LoVo (cell line): ENCODE measurements around the gene PHLPP1.
A peak's percentile ranks its signal among the peaks of the same experiment; 100 is the strongest.
"Not testable (repeated sequence)": the region's sequence is repeated elsewhere in the genome, so short reads cannot be mapped to it uniquely, and the experiment has no call there.

ENCODE experiments used
- DNase-seq: peaks from one replicate; pipeline ENCODE4 v3.0.0-alpha.2; 2016; ENCODE audit warnings: low spot score

PHLPP1 gene

DNA sequence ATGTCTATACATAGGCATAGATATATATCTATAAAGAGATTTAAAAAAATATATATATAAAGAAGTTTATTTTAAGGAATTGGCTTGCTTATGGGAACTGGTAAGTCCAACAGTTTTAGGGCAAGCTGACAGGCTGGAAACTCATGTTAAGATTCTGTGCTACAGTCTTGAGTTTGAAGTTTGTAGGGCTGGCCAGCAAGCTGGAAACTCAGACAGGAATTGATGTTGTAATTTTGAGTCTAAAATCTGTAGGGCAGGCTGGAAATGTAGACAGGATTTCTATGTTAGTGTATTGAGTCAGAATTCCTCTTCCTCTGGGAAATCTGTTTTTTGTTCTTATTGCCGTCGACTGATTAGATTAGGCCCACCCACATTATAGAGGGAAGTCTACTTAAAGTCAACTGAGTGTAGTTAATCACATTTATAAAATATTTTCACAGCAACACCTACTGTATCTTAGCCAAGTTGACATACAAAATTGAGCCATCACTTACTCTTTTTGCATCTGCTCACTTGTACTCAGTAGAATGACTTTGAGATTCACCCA, 60.8 kb downstream of the PHLPP1 start:
- no peak for DNase-seq

GRCh38 chr18:62777814-62778213, 62.5 kb downstream of the PHLPP1 start:
- no peak for DNase-seq

- no peak for DNase-seq
These were observed 63.9 kb downstream of the PHLPP1 start for GRCh38 chr18:62778976-62779869.

DNA sequence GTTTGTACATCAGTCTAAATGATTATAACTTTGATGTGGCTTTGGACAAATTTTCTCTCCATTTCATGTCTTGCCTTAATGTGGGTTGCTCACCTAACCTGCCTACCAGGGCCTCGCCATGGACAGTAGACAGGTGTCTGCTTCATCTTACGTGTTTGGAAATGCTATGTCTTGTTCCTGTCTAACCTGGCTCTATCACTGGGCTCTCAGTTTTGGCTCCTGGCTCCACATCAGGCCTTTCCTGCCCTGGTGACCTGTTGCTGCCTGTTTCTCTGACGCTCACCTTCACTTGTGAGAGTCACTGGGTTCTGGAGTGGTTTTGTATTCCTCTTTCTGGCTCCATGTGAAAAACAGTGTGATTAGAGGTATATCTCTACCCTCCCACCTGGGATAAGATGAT, 65.9 kb downstream of the PHLPP1 start:
- no peak for DNase-seq

- peak; percentile 23 for DNase-seq
These were observed 66.6 kb downstream of the PHLPP1 start for GRCh38 chr18:62781893-62782292.

- no peak for DNase-seq
These were observed 69.1 kb downstream of the PHLPP1 start for GRCh38 chr18:62784338-62784965.

DNA sequence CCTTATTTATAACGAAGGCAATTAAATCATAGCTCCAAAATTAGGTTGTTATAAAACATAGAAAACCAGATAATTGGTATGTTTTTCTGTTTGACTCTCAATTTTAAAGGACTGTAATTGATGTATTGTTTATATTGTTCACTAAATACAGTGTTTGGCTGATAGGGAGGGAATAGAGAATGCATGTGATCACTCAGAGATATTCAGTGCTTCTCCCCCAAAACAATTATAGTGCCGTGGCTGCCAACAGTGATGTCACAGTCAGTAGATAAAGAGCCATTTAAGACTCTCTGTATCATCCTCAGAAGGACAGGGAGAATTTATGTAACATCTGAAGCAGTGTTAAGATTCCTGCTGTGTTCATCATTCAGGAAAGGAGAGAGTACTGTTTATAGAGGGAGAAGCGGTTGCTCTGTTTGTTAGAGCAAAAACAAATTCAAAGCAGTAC, 69.6 kb downstream of the PHLPP1 start:
- DNase-seq, result peak; percentile 28

DNA sequence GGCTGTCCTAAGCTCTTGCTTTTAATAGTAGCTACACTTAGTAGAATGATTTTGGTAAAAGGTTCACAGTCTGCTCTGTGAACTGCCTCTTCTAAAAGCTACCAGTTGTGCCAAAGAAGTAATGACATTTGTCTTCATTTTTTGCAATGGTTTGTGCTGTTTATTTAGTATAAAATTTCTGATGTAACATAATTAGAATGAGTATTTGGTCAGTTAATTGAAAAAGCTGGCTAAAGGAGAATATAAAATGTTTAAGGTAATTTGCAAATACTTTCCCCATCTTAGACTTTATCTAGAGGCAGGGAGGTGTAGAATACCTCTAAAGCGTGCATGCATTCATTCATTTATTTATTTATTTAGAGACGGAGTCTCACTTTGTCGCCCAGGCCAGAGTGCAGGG, 71.3 kb downstream of the PHLPP1 start:
- no peak for DNase-seq

- DNase-seq, result peak; percentile 28
These were observed 72.8 kb downstream of the PHLPP1 start for GRCh38 chr18:62788111-62788510.

GRCh38 chr18:62788876-62789275, 73.5 kb downstream of the PHLPP1 start:
- peak; percentile 90 for DNase-seq

- DNase-seq, result no peak
These were observed 75.8 kb downstream of the PHLPP1 start for GRCh38 chr18:62790871-62791772.

- no peak for DNase-seq
These were observed 76.7 kb downstream of the PHLPP1 start for GRCh38 chr18:62792016-62792415.

DNA sequence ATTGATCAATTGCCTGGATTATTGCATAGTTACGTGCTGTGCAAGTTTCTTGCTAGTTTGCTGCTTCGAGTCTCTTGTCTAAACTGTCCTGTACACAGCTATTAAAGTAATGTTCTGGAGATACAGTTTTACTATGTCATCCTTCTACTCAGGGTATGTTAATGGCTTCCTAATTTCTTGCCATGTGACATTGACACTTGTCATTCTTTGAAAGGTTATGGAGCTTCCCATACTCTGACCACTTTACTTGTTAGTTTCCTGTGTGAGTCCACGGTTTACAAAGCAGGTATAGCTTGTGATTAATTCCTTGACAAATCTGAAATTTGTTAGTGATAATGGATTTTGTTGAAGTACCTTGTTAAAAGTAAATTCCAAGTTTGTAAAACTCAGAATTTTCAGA, 80.5 kb downstream of the PHLPP1 start:
- DNase-seq, result no peak

DNA sequence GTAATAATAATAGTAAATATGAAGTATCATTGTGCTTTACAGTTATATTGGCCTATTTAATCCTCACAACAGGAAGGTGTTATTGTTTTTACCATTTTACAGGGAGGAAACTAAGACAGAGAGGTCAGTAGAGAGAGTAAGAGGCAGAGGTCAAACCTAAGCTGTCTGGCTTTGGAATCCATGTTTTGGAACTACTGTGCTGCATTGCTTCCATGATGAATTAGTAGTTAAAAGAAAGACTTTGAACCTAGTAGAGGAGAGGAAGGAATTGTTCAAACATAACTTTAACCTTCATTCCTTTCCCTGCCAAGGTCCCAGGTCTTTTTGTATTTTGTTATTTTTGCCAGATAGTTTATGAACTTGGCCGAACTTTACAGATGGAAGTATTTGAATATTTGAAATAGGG, 80.9 kb downstream of the PHLPP1 start:
- DNase-seq, result no peak

- no peak for DNase-seq
These were observed 82.0 kb downstream of the PHLPP1 start for GRCh38 chr18:62797329-62797728.

GRCh38 chr18:62799977-62800376, 84.6 kb downstream of the PHLPP1 start:
- no peak for DNase-seq

DNA sequence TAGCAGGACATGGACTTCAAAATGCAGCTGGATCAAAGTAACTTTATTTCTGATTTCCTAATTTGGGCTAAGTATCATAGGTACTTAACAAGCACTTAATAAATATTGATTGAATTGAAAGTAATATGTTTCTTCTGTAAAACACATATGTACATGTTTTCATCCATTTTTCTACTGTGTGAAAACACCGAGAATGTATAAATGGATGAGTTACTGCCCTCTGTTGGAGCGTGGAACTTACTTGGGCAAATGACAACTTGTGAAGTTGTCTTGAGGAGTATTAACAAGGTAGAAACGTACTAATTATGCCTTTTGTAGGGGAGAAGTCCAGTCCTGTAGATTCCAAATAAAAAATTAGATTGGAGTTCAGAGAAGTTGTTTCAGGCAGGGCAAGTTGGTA, 87.2 kb downstream of the PHLPP1 start:
- DNase-seq, result no peak

DNA sequence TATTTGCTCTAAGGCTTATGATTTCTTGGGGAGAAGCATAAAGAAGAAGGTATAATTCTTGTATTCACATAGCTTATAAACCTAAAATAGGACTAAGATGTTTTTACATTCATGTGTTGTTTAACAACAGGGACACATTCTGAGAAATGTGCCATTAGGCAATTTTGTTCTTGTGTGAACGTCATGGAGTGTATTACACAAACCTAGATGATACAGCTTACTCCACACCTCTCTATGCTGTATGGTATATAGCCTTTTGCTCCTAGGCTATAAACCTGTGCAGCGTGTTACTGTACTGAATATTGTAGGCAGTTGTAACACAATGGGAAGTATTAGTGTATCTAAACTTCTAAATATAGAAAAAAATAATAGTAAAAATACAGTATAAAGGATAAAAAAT, 92.1 kb downstream of the PHLPP1 start:
- DNase-seq, result no peak

DNA sequence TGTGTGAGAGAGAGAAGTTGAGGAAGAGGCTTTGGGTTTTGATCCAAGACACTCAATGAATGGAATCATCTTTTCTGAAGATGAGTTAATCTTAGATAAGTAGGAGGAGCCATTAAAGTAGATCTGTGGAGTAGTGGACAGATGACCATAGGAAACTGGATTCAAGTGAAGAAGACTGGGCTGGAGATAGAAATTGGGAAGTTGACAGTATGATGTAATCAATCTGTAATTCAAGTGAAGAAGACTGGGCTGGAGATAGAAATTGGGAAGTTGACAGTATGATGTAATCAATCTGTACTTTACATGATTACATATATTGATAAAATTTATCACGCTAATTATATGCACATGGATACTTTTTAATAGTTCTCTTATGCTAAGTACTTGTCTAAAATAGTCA, 92.8 kb downstream of the PHLPP1 start:
- no peak for DNase-seq

GRCh38 chr18:62809445-62809844, 94.1 kb downstream of the PHLPP1 start:
- DNase-seq, result not testable (repeated sequence)

GRCh38 chr18:62809900-62810299, 94.6 kb downstream of the PHLPP1 start:
- no peak for DNase-seq

DNA sequence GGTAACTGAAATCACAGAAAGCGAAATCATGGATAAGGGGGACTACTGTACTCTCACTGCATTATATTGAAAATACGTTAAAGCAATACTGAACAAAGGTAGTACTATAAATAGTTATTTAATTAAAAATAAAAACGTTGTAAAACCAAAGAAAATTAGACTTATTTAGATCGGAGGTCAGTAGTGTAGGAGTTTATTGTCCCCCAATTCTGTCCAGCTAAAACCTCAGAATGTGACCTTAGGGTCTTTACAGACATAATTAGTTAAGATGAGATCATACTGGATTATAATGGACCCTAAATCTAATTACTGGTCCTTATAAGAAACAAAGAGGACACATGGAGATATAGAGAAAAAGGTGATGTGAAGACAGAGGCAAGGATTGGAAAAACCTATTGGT, 95.3 kb downstream of the PHLPP1 start:
- no peak for DNase-seq
